ENCODE measurements around the gene HOXA13.

DNA sequence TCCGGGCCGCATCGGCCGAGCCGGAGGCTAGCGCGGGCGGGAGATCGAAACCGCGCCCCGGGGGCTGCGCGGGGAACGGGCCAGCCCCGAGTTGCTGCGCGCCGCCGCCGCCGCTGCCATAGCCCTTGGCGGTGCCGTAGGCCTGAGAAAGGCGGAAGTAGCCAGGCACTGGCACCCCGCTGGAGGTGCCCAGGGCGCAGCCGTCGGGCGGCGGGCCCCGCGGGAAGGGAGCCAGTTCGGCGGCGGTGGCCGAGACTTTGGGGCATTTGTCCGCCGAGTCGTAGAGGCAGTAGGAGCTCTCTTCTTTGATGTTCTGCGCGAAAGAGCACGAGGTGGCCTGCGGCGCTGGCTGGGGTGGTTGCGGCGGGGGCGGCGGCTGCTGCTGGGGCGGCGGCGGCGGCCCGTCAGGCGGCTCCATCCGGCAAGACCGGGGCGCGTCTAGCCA is 26.4 kb downstream of the HOXA13 start:
- TF ChIP-seq YY1 (IDR thresholded peaks at IDR 0.05; ENCODE audit: insufficient read depth, insufficient read length) (no peak), SUZ12 (IDR thresholded peaks at IDR 0.05; ENCODE audit: extremely low read depth, insufficient read depth, insufficient read length) (peak; percentile 77), ZNF274 (IDR thresholded peaks at IDR 0.05; ENCODE audit: low read depth, low read length) (no peak)
